GM19099 (cell line): ENCODE results near the gene LBH.

Source experiments
- POLR2A ChIP-seq: IDR thresholded peaks from 3 replicates; pipeline ENCODE4 v1.6.1; 2011; ENCODE audit warnings: low read depth; ENCODE audit not compliant: insufficient read length; ENCODE audit errors: extremely low read depth

Gene LBH

GRCh38 chr2:30224151-30224550 is 7.2 kb upstream of the LBH start:
- no peak for TF ChIP-seq POLR2A

GRCh38 chr2:30225131-30225762 is 6.1 kb upstream of the LBH start:
- peak; percentile 56 for TF ChIP-seq POLR2A

GRCh38 chr2:30226144-30227032 is 4.9 kb upstream of the LBH start:
- TF ChIP-seq POLR2A: no peak

GRCh38 chr2:30229596-30229995 is 1.7 kb upstream of the LBH start:
- no peak for TF ChIP-seq POLR2A

GRCh38 chr2:30230497-30231211 is 680 bp upstream of the LBH start:
- no peak for TF ChIP-seq POLR2A

GRCh38 chr2:30231996-30232800 is 864 bp downstream of the LBH start:
- TF ChIP-seq POLR2A: no peak

GRCh38 chr2:30232801-30233130 is 1.4 kb downstream of the LBH start:
- no peak for TF ChIP-seq POLR2A

GRCh38 chr2:30233271-30234009 is 2.1 kb downstream of the LBH start:
- TF ChIP-seq POLR2A: no peak

- no peak for TF ChIP-seq POLR2A
These were observed 3.0 kb downstream of the LBH start for GRCh38 chr2:30234180-30234971.

GRCh38 chr2:30235008-30235655 is 3.8 kb downstream of the LBH start:
- no peak for TF ChIP-seq POLR2A

- TF ChIP-seq POLR2A: no peak
These were observed 4.7 kb downstream of the LBH start for GRCh38 chr2:30235859-30236535.

GRCh38 chr2:30236591-30237238 is 5.4 kb downstream of the LBH start:
- TF ChIP-seq POLR2A: no peak
